GM20431 (cell line): ENCODE results near the gene ELL.

Experiments used
- in situ Hi-C: fragments of 300-500 bp; cut with MseI, MboI; formaldehyde crosslinking; loops from one replicate; pipeline ENCODE4 v1.15.0; 2020; ENCODE audit warnings: low sequenced_read_pairs; ENCODE audit not compliant: unreplicated experiment

The ELL gene

DNA sequence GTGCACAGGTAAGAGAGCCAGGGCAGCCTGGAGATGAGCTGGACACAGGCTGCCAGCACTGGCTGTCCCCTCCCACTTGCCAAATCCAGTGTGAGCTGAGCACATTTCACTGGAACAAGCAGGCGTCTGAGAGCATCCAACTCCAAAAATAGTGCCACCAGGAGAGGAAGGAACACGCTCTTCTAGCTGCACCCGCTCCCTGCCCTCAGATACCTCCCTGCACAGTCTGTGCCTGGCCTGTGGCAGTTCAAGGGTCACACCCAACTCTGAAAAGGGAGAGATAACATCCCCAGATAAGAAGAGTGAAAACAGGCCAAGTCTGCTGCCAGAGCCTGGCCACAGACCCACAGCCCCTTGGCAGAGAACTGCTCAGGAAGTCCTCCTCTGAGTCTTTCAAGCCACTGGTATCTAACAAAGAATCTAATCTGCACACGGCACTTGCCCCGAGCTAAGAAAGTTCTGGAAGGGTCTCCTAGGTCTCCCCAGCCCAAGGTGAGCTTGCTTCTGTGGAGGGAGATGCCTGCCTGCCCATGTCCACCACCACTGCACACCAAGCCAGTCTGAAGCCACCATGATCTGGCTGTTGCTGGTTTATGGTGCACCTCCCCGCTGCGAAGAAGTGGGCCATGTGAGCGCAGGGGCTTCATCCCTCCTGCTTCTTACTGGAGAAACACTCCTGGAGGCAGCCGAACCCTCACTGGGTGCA is 14.7 kb downstream of the ELL start:
- in situ Hi-C loops, result no loop called here

DNA sequence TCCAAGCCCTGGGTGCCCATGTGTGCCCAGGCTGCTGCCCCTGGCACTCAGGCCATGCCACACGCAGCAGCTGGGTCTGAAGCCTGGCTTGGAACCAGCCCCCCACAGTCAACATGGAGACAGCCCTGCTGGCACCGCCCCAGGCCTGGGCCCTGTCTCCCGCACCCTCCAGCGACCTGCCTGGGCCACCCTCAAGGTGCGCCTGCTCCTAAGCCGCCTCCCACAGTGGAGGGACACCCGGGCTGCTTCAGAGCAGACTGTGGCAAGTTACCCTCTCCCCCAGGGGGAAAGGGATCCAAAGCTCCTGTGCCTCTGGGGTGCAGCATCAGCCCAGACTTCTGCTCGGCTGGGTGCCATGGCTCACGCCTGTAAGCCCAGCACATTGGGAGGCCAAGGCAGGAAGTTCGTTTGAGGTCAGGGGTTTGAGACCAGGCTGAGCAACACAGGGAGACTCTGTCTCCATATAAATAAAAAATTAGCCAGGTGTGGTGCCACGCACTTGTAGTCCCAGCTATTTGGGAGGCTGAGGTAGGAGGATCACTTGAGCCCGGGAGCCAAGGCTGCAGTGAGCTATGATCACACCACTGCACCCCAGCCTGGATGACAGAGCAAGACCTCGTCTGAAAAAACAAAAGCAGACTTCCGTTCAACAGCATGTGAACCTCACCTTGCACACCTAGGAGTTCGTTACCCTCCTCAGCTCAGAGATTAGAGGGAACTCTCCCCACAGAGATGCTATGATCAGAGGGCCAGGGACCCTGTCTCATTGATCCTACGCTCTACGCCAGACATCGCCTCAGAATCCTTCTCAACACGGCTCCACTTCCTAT is 15.6 kb downstream of the ELL start:
- in situ Hi-C loops, result no loop called here

DNA sequence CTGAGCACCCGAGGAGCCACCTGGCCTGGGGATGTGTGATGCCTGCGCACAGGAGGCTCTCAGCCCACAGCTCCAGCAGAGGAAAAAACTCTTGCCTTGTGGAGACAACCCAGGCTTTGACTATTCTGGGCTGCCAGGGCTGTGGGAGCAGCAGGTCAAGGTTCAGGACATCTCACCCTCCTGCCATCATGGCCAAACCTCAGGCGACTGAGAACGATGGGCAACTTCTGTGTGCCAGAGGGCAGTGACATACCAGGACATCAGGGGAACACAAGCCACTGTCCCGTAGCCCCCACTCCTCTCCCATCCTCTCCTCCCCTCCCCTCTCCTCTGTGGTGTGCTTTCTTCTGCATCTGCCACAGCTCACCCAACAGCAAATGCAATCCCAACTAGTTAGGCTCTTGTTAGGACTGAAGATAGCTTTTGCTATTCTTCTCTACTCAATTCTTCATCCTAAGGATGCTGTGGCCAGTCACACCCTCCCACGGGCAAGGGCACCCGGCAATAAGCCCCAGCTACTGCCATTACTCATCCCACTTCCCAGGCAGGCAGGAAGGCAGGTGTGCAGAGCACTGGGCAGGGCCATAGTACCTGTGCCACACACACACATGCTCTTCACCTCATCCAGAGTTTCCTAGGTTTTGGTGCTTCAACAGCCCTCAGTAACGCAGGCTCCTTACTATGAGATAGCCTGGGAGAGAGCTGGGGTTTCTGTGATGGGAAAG is 16.8 kb downstream of the ELL start:
- in situ Hi-C loops, result no loop called here

DNA sequence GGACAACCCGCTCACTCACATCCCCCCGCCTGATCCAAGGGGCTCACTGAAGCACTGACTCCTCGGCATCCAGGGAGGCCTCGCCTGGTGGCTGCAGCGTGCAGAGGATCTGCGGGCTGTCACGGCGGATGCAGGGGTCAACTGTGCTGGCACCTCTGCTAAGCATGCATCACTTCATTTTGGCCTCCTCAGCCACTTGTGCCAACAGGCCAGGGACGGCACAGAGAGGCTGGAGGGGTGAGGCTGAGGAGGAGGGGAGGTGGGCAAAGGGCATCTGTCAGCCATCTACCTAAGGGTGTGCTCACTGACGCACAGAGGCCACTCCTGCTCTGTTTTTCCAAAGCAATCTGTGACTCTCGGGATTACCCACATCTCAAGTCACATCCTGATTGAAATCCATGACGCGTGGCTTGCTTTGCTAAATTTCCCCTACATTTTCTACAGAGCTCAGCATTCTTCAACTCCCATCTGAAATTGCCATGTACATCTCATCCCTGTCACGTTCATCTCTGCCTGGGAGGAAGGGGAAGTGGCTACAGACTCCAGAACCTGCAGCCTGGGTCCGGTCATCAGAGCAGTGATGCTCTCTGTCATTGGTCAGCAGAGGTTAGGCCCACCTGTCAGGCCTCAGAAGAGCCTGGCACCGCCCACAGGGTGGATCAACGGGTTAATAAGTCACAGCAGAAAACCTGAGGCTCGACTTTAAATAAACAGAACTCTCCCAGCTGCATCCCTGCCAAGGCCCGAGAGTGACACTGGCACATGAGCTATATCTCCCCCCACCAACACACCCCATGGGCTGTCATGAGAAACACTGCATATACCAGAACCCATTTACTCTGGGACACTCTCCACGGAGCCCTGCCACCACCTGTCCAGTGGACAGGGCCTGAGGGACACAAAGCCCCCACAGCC is 17.6 kb downstream of the ELL start:
- in situ Hi-C loops, result no loop called here

DNA sequence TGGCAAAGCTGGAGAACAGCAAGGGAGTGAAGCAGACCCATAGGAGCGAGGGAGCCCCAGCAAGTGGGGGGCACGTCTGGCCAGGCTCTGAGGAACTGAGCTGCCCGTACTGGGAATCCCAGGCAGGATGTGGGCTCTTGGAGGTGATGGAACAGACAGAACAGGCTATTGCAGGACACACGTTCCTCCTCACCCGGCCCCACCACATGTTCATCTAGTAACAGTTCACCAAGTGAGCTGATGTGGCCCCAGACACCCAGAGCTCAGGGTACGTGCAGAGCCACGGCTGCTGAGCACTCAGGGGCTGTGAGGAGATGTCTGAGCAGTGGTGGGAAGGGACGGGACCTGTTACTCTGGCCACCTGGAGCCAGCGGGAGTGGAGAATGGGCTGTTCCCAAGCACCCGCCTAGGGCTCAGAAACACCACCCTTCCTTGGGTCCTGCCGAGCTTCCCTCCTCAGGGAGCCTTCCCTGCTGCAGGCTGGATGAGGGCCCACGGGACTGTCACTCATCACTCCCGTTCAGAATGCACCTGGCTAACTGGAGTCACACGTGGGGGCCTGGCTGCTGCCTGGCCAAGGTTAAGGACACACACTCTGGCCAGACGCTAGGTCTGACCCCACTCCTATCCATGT is 18.4 kb downstream of the ELL start:
- in situ Hi-C loops, result no loop called here

DNA sequence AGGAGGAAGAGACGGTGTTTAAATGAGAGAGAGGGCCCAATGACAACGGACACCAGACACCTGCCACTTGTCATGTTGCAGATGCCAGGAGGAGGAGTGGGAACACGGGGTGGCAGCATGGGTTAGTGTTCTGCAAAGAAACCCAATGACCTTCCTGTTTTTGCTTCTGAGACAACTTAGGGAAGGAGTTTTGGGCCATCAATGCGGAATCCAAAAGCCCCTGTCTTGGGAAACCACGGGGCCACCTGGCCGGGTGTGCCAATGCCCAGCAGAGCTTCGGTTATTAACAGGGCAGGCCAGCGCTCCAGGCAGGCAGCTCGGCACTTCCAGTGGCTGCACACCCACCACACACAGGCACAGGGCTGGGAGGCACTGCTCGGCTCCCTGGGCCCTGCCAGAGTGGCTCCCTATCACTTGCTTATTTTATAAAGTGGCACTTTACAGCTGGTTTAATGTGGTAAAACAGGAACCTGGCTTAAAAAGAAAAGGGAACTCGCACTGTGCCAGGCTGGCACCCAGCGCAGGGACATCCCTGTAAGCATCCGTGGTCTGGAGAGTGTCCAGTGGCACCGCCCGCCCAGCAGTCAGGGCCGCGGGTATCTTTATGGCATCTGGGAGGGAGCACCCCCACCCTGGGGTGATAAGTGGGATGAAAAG is 19.1 kb downstream of the ELL start:
- in situ Hi-C loops, result no loop called here

DNA sequence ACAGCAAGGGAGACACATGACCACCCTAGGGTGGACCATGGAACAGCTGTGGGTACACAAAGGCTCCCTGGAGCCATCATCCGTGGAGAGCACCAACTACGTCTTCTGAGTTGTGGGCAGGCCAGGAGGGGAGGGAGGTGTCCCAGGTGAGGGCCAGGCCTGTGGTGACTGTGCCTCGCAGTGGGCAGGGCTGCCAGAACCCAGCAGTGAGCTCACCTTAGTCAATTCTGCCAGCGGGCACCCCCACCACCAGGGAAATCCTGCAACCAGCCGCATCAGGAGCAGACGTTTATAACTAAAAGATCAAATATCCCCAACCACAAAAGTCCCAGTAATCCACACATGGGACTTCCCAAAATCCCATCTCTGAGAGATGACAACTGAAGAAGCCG is 19.6 kb downstream of the ELL start:
- in situ Hi-C loops, result no loop called here

DNA sequence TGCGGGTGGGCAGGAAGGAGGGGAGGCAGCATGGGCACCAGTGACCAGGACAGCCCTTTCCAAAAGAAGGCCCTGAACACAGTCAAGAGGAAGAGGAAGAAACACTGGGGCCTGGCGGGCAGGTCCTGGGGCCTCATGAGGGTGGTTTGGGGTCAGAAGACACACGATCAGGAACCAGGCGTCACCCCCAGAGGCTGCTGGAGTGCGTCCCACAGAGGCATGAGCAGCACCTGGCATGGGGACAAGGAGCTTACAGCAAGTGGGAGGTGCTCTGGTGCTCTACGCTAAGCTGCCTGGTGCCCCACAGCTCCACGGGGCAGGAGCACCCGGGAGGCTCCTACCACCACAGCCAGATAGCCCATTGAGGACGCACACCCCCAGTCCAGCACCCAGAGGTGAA is 20.0 kb downstream of the ELL start:
- in situ Hi-C loops, result no loop called here

DNA sequence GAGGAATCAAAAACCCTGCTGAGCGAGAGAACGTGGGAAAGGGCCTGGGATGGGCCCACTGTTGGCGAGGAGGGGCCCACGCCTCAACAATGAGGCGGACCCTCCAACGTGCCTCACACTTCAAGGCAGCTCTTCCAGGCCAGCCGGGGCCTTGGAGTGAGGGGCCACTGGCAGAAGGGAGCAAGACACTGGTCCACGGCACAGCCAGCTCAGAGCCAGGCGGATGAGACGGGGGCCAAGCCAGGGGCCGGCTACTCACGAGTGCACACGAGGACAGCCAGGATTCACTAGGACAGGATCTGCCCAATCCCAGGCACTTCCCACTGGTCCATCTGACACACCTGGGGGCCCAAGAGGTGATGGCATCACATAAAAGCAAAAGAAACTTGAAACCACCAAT is 20.5 kb downstream of the ELL start:
- in situ Hi-C loops, result no loop called here

DNA sequence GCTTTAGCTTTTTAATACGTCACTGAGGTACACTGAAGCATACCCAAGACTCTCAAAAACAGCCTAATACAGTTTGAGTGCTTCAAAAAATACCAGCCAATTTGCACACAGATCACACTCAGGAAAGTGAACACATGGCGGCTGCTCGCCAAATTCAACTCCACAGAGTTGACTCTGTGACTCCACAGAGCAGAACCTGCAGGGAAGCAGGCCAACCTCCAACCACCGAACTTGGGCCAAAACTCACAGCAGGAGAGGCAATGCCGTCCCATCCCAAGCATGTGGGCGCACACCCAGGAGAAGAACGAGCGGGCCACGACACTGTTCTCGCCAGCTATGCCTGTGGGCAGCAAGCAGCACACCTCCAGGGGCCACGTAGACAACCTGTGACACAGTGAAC is 21.1 kb downstream of the ELL start:
- in situ Hi-C loops, result no loop called here

DNA sequence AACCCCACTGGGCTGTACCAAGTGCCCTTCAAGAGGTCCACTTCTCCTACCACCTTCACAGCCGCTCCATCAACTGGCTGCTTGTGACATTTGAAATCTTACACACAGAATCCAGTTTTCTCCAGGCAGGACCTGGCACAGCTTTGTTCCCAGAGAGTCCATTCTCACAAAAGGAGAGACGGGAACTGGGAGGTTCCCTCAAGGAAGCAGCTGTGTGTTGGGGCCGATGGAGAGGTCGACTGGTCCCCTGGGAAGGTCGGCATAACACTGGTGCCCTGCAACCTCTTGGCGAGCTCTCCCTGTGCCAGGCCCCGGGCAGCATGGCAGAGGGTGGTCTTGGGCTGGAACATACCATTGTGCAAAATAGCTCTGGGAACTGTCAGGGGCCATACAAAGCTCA is 21.5 kb downstream of the ELL start:
- in situ Hi-C loops, result no loop called here

DNA sequence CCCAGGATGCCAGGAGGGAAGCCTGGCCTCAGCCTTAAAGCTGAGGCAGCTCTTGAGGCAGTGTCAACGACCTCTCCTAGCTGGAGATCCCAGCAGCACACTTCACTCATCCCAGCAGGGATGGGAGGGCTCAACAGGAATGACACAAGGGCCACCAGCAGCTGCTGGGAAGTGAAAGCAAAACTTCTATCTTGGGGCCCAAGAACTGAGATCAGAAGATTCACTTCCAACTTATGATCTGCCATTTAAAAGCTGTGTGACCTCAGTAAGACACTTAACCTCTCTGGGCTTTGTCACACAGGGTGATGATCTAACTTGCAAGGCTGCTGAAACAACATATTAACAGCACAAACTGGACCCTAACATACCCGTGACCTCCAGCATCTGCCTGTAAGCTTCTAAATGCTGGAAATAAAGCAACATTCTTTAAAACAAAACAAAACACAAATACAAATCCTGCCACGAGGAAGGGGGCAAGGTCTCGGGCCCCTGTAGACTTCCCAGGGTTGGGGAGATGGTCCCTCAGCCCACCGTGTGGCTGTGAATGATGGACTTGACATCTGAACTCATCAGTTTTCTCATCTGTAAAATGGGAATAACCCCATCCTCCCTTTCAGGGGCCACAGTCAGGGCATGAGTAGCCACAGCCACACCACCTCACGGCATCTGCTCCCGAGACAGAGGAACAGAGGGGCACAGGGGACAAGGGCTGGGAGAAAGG is 22.7 kb downstream of the ELL start:
- in situ Hi-C loops, result no loop called here

DNA sequence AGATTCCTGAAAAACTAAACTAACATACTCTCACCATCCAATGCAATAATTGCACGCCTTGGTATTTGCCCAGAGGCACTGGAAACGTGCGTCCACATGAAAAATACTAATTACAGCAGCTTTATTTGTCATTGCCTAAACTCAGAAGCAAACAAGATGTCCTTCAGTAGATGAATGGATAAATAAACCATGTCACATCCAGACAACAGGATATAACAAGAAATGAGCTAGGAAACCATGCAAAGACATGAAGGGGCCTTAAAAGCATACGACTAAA is 25.0 kb downstream of the ELL start:
- in situ Hi-C loops, result no loop called here

DNA sequence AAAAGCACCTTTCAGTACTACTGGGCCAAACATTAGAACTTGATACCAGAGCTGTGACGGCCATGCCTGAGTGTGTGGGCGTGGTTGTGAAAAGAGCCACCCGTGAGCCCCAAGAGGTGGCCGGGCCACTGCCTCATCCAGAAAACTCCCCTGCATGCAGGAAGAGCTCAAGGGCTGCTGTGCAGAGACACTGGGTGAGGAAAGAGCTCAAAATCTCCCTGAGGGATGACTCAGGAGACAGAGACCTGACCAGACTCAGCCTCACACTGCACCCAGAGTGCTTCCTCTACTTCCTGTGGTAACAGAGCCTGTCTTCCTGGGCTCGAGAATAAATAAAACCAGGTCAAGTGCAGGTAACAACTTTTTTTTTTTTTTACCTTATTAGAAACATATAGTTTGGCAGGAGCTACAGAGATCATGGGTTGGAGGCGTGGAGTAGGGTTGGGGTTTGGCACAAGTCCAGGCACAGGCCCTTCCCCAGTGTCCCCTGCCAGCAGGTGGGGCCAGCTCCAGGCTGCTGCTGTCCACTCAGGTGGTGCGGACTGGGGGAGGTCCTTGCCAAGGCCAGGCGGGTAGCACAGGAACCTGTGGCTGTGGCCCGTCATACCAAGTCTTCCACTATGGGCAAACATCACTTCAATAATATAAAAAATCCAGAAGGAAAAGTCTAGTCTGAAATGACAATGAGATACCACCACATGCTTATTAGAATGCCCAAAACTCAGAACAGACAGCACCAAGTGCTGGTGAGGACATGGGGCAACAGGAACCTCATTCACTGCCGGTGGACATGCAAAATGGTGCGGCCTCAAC is 25.5 kb downstream of the ELL start:
- in situ Hi-C loops, result no loop called here

DNA sequence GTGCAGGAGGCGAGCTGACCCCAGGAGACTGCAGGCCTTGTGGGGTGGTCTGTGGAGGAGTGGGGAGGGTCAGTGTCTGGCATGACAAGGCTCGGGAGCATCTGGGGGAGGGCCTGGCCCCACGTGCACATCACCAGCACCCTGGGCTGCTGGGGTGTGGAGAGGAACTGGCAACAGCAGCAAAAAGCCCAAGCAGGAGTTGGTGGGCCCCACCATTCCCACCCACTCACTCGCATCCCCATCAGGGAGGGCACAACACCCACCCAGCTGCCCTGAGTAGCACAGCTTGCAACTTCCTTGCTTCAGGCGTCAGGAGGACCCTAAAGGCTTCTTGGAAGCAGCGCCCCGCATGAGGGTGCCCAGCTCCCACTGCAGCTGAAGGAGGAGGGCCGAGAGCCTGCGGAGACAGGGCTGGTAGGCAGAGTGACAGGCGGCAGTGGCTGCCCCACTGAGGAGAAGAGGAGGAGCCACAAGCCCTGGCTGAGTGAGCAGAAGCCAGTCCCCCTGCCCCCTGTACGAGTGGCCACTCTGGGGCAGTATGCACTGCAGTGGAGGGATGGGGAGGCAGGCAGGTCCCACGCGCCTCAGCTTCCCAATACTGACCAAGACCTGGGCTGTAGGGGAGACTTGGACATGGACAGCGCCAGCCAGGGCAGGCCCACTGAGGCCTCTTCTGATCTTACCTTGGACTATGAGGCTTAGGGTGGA is 26.5 kb downstream of the ELL start:
- in situ Hi-C loops, result no loop called here

DNA sequence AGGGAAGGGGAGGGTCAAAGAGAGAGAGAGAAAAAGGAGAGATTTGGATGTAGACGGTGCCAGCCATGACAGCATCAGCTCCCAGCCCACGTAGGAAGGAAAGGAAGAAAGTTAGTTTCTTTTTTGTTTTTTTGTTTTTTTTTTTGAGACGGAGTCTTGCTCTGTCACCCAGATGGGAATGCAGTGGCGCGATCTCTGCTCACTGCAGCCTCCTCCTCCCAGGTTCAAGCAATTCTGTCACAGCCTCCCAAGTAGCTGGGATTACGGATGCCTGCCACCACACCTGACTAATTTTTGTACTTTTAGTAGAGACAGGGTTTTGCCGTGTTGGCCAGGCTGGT is 27.6 kb downstream of the ELL start:
- in situ Hi-C loops, result no loop called here

DNA sequence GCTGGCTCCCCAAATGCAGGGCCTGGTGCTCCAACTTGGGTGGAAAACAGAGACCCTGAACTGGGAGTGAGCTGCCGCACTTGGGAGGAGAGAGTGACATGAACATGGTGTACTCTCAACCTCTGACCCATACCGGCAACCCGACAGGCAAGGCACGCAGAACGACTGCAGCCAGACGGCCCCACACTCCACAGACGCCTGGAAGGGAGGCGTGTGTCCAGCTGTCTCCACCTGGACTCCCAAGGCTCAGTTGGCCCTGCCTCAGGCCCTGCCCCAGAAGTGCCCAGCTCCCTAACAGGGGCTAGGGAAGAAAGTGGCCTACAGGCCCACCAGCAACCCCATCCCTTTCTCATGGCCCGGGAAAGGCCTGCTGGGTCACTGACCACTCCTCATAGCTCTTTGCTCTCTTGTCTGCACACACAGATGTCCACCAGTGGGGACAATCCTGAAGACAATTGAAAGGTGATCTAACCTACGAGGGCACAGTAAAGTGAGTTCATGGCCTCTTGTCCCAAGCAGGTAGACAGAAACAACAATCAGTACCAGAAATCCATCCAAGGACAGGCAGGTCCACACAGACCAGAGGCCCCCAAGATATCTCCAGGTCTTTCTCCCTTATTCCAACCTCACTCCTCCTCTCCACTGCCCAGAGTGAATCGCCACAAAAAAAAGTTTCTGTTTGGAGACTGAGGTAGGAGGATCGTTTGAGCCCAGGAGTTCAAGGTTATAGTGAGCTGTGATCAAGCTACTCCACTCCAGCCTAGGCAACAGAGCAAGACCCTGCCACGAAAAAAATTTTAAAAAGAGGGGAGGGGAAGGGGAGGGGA is 28.2 kb downstream of the ELL start:
- in situ Hi-C loops, result no loop called here
